H9 (cell line): ENCODE measurements around the gene DHDDS. TPM values are rescaled to one million over a fixed set of nuclear protein-coding genes. Genes with fewer than 3 reads are reported as not detected.

Experiments used
- DNase-seq: peaks from one replicate; pipeline ENCODE4 v3.0.0-alpha.2; 2017
- H2AFZ ChIP-seq: one replicate; pipeline ENCODE4 v1.6.1; 2013; ENCODE audit warnings: mild to moderate bottlenecking, low read length, control low read depth, moderate library complexity
- H2AK5ac ChIP-seq: 2 replicates; pipeline ENCODE4 v1.6.1; 2013; ENCODE audit warnings: low read length, control low read depth, mixed read lengths; ENCODE audit not compliant: insufficient read length
- H2BK120ac ChIP-seq: one replicate; pipeline ENCODE4 v1.6.1; 2013; ENCODE audit warnings: low read depth, mild to moderate bottlenecking, low read length, control low read depth, inconsistent platforms; ENCODE audit not compliant: poor library complexity, severe bottlenecking
- H2BK12ac ChIP-seq: 2 replicates; pipeline ENCODE4 v1.6.1; 2013; ENCODE audit warnings: low read length, control low read depth, mixed read lengths, low read depth; ENCODE audit not compliant: insufficient read length
- H2BK15ac ChIP-seq: 2 replicates; pipeline ENCODE4 v1.6.1; 2013; ENCODE audit warnings: low read depth, low read length, control low read depth
- H2BK20ac ChIP-seq: one replicate; pipeline ENCODE4 v1.6.1; 2013; ENCODE audit warnings: low read depth, mild to moderate bottlenecking, low read length, control low read depth, inconsistent platforms; ENCODE audit not compliant: poor library complexity, severe bottlenecking
- H2BK5ac ChIP-seq: 2 replicates; pipeline ENCODE4 v1.6.1; 2013; ENCODE audit warnings: low read length, control low read depth, mixed read lengths; ENCODE audit not compliant: insufficient read length
- H3K14ac ChIP-seq: 2 replicates; pipeline ENCODE4 v1.6.1; 2013; ENCODE audit warnings: low read length, control low read depth; ENCODE audit not compliant: insufficient read depth
- H3K18ac ChIP-seq: 2 replicates; pipeline ENCODE4 v1.6.1; 2013; ENCODE audit warnings: low read depth, mild to moderate bottlenecking, mixed read lengths, low read length, control low read depth; ENCODE audit not compliant: insufficient read length
- H3K23ac ChIP-seq: 2 replicates; pipeline ENCODE4 v1.6.1; 2013; ENCODE audit warnings: low read length, control low read depth, mixed read lengths, low read depth; ENCODE audit not compliant: insufficient read length
- H3K23me2 ChIP-seq: 2 replicates; pipeline ENCODE4 v1.6.1; 2013; ENCODE audit warnings: low read depth, mild to moderate bottlenecking, mixed read lengths, low read length, control low read depth; ENCODE audit not compliant: insufficient read length, poor library complexity, severe bottlenecking
- H3K27ac ChIP-seq: 2 replicates; pipeline ENCODE4 v1.5.1; 2013; ENCODE audit warnings: low read length, control low read depth, mixed read lengths, low read depth; ENCODE audit not compliant: insufficient read length
- H3K27me3 ChIP-seq: 2 replicates; pipeline ENCODE4 v1.6.1; 2013; ENCODE audit warnings: low read length, control low read depth, inconsistent platforms; ENCODE audit not compliant: insufficient read depth
- H3K4ac ChIP-seq: 2 replicates; pipeline ENCODE4 v1.6.1; 2013; ENCODE audit warnings: low read depth, mild to moderate bottlenecking, control low read depth, inconsistent platforms, low read length, moderate library complexity
- H3K4me1 ChIP-seq: 2 replicates; pipeline ENCODE4 v1.6.1; 2013; ENCODE audit warnings: low read length, control low read depth, inconsistent platforms; ENCODE audit not compliant: insufficient read depth
- H3K4me2 ChIP-seq: 2 replicates; pipeline ENCODE4 v1.6.1; 2013; ENCODE audit warnings: low read length, control low read depth, mixed read lengths; ENCODE audit not compliant: insufficient read length, insufficient read depth
- H3K56ac ChIP-seq: 2 replicates; pipeline ENCODE4 v1.6.1; 2013; ENCODE audit warnings: low read depth, mild to moderate bottlenecking, mixed read lengths, low read length, control low read depth; ENCODE audit not compliant: insufficient read length
- H3K79me1 ChIP-seq: 2 replicates; pipeline ENCODE4 v1.6.1; 2013; ENCODE audit warnings: low read depth, mild to moderate bottlenecking, moderate library complexity, low read length, control low read depth, inconsistent platforms; ENCODE audit not compliant: insufficient read depth, poor library complexity, severe bottlenecking
- H3K79me2 ChIP-seq: 2 replicates; pipeline ENCODE4 v1.6.1; 2013; ENCODE audit warnings: low read length, control low read depth, inconsistent platforms; ENCODE audit not compliant: insufficient read depth
- H3K9ac ChIP-seq: 2 replicates; pipeline ENCODE4 v1.6.1; 2013; ENCODE audit warnings: low read length, control low read depth, mixed read lengths; ENCODE audit not compliant: insufficient read length; ENCODE audit errors: extremely low read depth
- H3K9me3 ChIP-seq: one replicate; pipeline ENCODE4 v1.6.1; 2013; ENCODE audit warnings: low read depth, low read length, inconsistent platforms; ENCODE audit not compliant: control insufficient read depth
- H3T11ph ChIP-seq: one replicate; pipeline ENCODE4 v1.6.1; 2013; ENCODE audit warnings: mild to moderate bottlenecking, low read length, control low read depth, inconsistent platforms
- H4K20me1 ChIP-seq: one replicate; pipeline ENCODE4 v1.6.1; 2013; ENCODE audit not compliant: control insufficient read depth, insufficient read length, insufficient read depth
- H4K5ac ChIP-seq: 2 replicates; pipeline ENCODE4 v1.6.1; 2013; ENCODE audit warnings: low read depth, mild to moderate bottlenecking, mixed read lengths, low read length, control low read depth; ENCODE audit not compliant: insufficient read length
- H4K8ac ChIP-seq: replicated peaks from 2 replicates; pipeline ENCODE4 v1.6.1; 2013; ENCODE audit warnings: low read length, control low read depth, mixed read lengths, low read depth; ENCODE audit not compliant: insufficient read length
- H4K91ac ChIP-seq: 2 replicates; pipeline ENCODE4 v1.6.1; 2013; ENCODE audit warnings: low read depth, mild to moderate bottlenecking, moderate library complexity, mixed read lengths, low read length, control low read depth; ENCODE audit not compliant: insufficient read length
- H3K27ac Mint-ChIP-seq, 3 experiments: 2 replicates in 2 of 3; 3 replicates in 1 of 3; pipeline ENCODE4 v1.8.0; 2020 to 2021; ENCODE audit warnings: mixed read lengths in 3 of 3, mild to moderate bottlenecking in 1 of 3, moderate library complexity in 1 of 3
- H3K27me3 Mint-ChIP-seq: 2 replicates; pipeline ENCODE4 v1.8.0; 2021; ENCODE audit warnings: low read depth, mild to moderate bottlenecking, moderate library complexity, mixed read lengths
- H3K36me3 Mint-ChIP-seq, 3 experiments: 2 replicates in 2 of 3; 3 replicates in 1 of 3; pipeline ENCODE4 v1.8.0; 2020 to 2021; ENCODE audit warnings: low read depth in 3 of 3, mixed read lengths in 3 of 3; ENCODE audit not compliant: insufficient read depth in 1 of 3
- H3K4me1 Mint-ChIP-seq, 2 experiments: 2 replicates each; pipeline ENCODE4 v1.8.0; 2020; ENCODE audit warnings: mixed read lengths in 2 of 2
- H3K4me3 Mint-ChIP-seq, 2 experiments: 2 replicates in 1 of 2; 3 replicates in 1 of 2; pipeline ENCODE4 v1.8.0; 2020 to 2021; ENCODE audit warnings: mild to moderate bottlenecking in 2 of 2, mixed read lengths in 2 of 2, moderate library complexity in 1 of 2
- H3K9me3 Mint-ChIP-seq, 2 experiments: 2 replicates in 1 of 2; 3 replicates in 1 of 2; pipeline ENCODE4 v1.8.0; 2020; ENCODE audit warnings: mild to moderate bottlenecking in 2 of 2, mixed read lengths in 2 of 2, moderate library complexity in 1 of 2
- CTCF ChIP-seq: fragments of 200-600 bp; sonication (generic); conservative IDR thresholded peaks from 3 replicates; pipeline ENCODE4 v1.8.0; 2021; ENCODE audit warnings: antibody characterized with exemption, mild to moderate bottlenecking
- WGBS: extraction: QIAGEN DNeasy Blood & Tissue Kit; methylation state at CpG from one replicate; pipeline ENCODE4 v1.1.7; 2013; ENCODE audit warnings: missing lambda C conversion rate, low lambda C conversion rate, mixed read lengths; ENCODE audit not compliant: insufficient read length; ENCODE audit errors: extremely low coverage; 5-methylcytosine and 5-hydroxymethylcytosine counted together
- total RNA-seq: library from RNA; stranded (reverse); gene quantifications from 2 replicates; pipeline ENCODE4 v1.2.1, GENCODE V29; 2021

Gene DHDDS
- total RNA-seq, 1 experiment from 2014 or later: 61.2 TPM

- Histone ChIP-seq H4K20me1 (no peaks in the 10 kb centered on the region), H4K91ac (no peak overlapping the region), H2BK5ac (no peak overlapping the region), H3K56ac (no peak overlapping the region), H3K27ac (no peak overlapping the region), H3K79me2 (peaks cover 4% of the 10 kb centered on the region; the same call in 1 of the 2 replicates), H3T11ph (no peak overlapping the region), H2BK120ac (no peak overlapping the region), H4K8ac (no peak overlapping the region), H2BK20ac (no peak overlapping the region), H3K4me2 (no peak overlapping the region), H3K79me1 (no peaks in the 10 kb centered on the region), H3K23me2 (no peaks in the 10 kb centered on the region), H2AFZ (no peak overlapping the region), H2BK15ac (no peak overlapping the region), H2BK12ac (no peak overlapping the region), H3K18ac (no peak overlapping the region), H3K27me3 (no peaks in the 10 kb centered on the region), H3K9me3 (no peaks in the 10 kb centered on the region), H3K4ac (no peak overlapping the region), H3K23ac (no peak overlapping the region), H4K5ac (no peak overlapping the region), H3K4me1 (no peaks in the 10 kb centered on the region; the same call in 1 of the 2 replicates), H3K9ac (no peak overlapping the region), H2AK5ac (no peak overlapping the region), H3K14ac (no peak overlapping the region)
- Mint-ChIP-seq H3K4me3 (no peak overlapping the region), H3K4me1 (peaks cover 6 to 19% of the 10 kb centered on the region in 2 experiments; a peak in 3 of 4 replicates), H3K9me3 (no peaks in the 10 kb centered on the region), H3K27ac (peak overlapping the region in 2 of 3 experiments; percentile 78 to 84; a peak in 4 of 7 replicates), H3K27me3 (no peaks in the 10 kb centered on the region; the same call in 1 of the 2 replicates), H3K36me3 (peaks cover 41 to 58% (median 53%) of the 10 kb centered on the region in 3 experiments; a peak in 6 of 7 replicates)
- WGBS: no CpG with 5 or more reads among the region's 8 CpGs
- TF ChIP-seq CTCF: no peak
- no peak for DNase-seq
These were observed 45.5 kb downstream of the DHDDS start for GRCh38 chr1:26477446-26478152.
